NCI-H1105 treated with DMSO at 0.1 percent for 48 hours (cell line): ENCODE measurements around the gene GPBAR1.

Source experiments
- DNase-seq: peaks from one replicate; lab custom pipeline; 2025; lab: John Stamatoyannopoulos, UW

Gene GPBAR1

GRCh38 chr2:218260742-218261422 lies at the start of gene GPBAR1:
Gene GPBAR1, plus strand, starts transcription at chr2:218261015. Its CDS starts 1,710 bp downstream, at chr2:218262725.
- DNase-seq = no peak

GRCh38 chr2:218214116-218214515 lies 46.7 kb upstream of the GPBAR1 start:
- DNase-seq = no peak

GRCh38 chr2:218216336-218216673 lies 44.5 kb upstream of the GPBAR1 start:
- DNase-seq = no peak

DNA sequence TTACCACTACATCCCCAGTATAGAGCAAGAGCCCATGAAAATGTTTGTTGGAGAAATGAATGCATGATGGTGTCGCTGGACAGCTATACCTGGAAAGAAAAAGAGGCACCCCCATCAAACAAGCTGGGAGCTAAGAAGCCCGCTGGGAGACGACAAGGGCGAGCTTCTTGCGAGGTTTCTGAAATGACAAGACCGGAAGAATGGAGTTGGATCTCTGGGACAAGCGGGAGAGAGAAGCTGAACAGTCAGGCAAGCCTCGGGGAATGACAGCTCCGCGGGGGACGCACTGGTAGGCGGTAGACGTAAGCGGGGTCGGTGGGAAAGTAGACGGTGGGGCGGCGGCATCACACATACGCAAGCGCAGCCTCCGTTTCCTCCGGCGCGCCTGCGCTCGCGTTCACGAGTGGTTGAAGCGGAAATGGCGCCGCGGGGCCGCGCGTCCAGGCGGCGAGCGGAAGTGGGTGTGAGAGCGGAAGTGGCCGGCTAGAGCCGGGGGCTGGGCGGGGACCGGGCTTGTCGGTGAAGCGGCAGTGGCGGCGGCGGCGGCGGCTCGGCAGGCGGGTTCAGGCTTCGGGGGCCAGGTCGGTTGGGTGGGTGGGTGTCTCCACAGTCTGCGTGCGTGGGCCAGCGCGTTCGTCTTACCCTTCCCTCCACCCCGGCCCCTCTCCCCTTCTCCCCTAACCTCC lies 44.0 kb upstream of the GPBAR1 start, which contains the start of gene ARPC2:
TSS of gene ARPC2 (plus strand) at position 516 of the 686 bp plus-strand sequence. CDS start 282 bp downstream, outside the sequence.
- DNase-seq = peak; percentile 79

- peak; percentile 10 for DNase-seq
Observed at GRCh38 chr2:218217360-218218267, 43.2 kb upstream of the GPBAR1 start.

- DNase-seq = no peak
Observed at GRCh38 chr2:218218268-218219185, 42.3 kb upstream of the GPBAR1 start.

DNA sequence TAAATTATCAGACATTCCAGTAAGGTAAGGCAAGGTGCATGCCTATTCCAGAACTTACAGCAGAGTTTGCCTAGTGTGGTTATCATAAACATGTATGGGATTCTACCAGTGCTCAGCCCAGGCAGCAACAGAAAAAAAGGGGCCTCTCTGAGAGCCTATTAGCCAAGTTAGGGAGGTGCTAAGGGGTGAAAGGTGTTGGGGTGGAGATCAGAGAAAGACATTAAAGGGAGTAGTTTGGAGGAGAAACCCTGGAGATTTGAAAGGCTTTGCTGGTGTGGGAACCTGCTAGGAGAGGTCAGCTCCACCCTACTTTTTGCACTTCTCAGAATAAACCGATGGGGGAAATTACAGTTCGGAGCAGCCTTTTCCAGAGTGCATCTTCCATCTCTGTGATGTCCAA lies 40.9 kb upstream of the GPBAR1 start:
- DNase-seq = no peak

DNA sequence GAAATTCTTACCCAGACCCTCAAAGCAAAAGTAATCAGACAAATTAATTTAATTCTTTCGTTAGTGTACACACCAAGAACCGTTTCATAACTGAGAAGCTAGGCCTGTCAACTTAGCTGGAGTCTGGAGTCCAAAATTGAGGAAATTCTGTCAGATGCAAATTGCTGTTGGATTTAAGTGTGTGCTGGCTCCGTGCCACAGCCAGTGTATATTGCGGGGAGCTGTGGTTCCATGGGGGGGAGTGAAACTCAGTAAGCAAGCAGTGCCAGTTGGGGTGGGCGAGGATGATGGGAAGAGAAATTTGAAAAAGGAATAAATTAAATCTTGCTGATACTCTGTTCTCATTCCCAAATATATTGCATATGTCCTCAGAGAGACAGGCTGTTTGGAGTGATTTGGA lies 39.8 kb upstream of the GPBAR1 start:
- no peak for DNase-seq

DNA sequence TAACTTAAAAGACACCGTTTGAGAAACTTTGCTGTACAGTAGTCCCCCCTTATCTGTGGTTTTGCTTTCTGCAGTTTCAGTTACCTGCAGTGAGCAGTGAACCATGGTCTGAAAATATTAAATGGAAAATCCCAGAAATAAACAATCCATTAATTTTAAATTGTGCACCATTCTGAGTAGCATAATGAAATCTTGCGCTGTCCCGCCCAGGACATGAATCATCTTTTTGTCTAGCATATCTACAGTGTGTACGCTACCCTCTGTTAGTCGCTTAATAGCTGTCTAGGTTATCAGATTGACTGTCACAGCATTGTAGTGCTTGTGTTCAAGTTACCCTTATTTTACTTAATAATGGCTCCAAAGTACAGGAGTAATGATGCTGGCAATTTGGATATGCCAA lies 37.8 kb upstream of the GPBAR1 start:
- DNase-seq = no peak

GRCh38 chr2:218224186-218224585 lies 36.6 kb upstream of the GPBAR1 start:
- no peak for DNase-seq

GRCh38 chr2:218226903-218227302 lies 33.9 kb upstream of the GPBAR1 start:
- DNase-seq = no peak

DNA sequence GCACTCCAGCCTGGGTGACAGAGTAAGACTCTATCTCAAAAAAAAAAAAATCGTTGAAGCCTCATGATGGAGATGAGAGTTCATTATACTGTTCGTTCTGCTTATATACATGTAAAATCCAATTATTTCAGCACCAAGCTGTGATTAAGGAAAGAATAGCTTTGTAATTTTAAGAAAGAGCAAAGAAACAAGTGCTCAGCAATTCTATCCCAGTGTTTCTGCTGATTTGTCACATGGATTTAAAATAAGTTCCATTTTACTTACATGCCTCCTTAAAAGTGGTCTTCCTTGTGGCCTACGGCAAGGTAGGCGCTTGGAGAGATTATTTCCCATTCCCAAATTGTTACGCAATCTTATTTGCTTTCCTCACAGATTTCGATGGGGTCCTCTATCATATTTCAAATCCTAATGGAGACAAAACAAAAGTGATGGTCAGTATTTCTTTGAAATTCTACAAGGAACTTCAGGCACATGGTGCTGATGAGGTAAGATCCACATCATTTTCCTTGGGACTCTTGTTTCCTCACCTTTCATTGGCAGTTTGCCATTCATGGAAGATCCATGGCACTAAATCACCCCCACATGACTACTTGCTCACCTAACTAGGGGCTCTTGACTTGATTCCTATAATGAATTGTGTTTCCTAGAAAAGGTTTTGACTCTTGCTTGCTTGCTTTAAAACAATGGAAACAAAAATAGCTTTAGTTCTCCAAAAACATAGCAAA lies 32.3 kb upstream of the GPBAR1 start:
- DNase-seq = no peak

GRCh38 chr2:218229239-218229638 lies 31.6 kb upstream of the GPBAR1 start:
- no peak for DNase-seq

GRCh38 chr2:218229851-218230250 lies 31.0 kb upstream of the GPBAR1 start:
- no peak for DNase-seq

DNA sequence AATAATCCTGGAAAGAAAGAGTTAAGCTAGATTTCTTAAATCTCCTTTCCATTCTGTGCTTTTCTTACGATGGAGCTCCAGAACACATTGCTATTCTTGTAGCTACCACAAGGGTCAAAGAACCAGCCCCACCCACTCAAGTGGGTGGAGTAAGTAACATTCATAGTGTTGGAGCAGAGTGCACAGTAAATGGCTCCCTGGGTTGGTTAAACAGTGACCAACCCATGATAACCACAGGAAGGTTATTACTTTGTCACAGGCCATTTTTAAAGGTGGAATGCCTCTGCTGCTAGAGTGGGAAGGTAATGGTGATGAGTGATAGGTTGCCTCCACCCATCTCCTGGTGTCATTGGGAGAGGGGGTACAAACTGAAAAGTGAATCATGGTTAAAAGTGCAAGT lies 29.9 kb upstream of the GPBAR1 start:
- DNase-seq = no peak

- no peak for DNase-seq
Observed at GRCh38 chr2:218233543-218233942, 27.3 kb upstream of the GPBAR1 start.

DNA sequence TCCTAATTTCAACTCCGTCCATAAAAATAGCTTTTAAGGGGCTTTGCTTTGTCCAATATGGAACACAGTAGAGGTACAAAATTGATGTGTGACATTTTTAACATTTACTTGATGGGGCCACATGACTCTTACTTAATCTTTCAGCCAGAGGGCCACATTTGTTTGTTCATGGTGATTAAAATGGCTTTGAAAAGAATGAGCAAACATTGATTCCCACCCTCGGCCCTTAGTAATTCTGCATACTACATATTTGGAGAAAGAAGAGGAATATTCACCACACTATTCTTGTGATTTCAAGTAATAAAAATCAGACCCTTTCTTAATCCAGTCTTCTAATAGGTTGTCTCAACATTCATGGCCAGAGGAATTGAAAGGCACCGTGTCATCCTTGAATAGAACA lies 26.3 kb upstream of the GPBAR1 start:
- DNase-seq = no peak

DNA sequence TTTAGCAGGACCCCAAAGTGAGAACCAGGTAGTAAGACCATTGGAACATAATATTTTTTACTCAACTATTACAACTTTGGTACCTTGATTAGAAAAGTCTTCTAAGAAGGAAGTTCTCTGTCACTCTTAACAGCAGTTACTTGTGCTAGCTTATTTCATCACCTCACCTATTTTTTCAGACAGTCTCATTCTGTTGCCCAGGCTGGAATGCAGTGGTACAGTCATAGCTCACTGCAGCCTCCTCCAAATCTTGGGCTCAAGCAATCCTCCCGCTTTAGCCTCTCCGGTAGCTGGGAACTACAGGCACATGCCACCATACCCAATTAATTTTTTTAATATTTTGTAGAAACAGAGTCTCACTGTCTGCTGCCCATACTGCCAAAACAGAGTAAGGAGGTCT lies 25.8 kb upstream of the GPBAR1 start:
- no peak for DNase-seq

DNA sequence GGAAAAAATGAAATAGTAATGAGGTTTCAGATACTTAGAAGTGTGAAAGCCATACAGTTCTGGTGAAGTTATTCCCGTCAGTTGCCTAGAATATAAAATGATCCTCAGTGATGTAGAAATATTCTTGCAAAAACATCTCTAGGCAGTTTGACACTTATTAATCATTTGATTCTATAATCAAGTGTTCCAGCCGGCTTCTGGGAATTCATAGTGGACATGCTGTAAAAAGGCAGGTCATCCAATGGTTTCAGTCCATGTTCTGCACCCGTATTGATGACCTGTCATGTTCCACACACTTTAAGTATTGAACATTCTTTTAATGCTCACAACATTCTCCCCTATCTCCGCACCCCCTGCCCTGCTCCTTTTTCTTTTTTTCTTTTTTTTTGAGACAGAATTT lies 24.0 kb upstream of the GPBAR1 start:
- no peak for DNase-seq

DNA sequence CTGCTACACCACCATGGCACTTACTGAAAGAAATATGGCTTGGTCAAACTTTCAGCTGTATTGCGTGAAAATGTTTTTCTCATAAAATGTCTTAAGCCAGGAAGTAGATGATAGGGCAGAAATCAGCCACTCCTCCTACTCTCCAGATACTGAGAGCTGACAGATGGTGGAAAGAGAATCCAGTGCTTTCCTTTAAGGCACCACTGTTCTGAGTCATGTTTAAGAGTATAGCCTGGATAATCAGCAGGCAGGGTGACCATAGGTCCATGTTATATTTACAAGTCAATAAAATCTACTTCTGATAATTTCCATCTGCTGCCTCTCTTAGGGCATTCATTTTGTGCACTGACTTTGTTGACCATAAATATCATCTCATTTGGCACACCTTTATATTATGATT lies 21.9 kb upstream of the GPBAR1 start:
- no peak for DNase-seq

DNA sequence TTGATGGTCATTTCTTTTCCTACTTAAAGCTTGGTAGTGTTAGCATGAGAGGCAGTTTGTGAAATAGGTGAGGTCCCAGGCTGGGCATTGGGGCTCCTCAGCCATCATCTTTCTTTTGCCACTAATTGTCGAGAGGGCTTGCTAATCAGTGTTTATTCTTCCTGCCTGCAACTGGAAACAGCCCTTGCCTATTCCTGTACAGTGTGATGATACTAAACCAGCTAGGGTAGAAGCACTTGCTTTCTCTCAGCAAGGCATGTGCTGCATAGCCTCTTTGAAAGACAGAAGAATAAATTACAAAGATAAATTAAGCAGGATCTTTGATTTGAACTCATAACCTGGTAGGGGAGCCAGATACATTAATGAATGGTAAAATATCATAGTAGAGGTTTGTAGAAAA lies 16.6 kb upstream of the GPBAR1 start:
- DNase-seq = no peak
